NCI-H1105 (cell line): ENCODE measurements around the gene TIMP3.

ENCODE experiments used
- DNase-seq: peaks from one replicate; lab custom pipeline; 2025; lab: John Stamatoyannopoulos, UW

TIMP3 gene

DNA sequence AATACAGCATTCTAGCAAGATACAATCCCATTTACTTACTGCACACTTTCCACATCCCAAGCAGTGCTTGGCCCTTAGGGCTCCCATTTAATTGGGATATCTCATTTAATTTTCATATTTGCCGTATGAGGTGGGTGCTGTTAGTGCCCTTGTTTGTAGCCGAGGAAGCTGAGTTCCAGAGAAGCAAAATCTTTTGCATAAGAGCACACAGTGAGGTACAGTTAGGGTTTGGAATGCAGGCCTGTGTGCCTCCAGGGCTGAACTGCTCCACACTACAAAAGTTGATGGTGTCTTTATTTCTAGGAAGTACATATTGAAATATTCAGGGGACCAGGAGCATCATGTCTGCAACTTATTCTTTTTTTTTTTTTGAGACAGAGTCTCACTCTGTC is 15.5 kb upstream of the TIMP3 start:
- no peak for DNase-seq

DNA sequence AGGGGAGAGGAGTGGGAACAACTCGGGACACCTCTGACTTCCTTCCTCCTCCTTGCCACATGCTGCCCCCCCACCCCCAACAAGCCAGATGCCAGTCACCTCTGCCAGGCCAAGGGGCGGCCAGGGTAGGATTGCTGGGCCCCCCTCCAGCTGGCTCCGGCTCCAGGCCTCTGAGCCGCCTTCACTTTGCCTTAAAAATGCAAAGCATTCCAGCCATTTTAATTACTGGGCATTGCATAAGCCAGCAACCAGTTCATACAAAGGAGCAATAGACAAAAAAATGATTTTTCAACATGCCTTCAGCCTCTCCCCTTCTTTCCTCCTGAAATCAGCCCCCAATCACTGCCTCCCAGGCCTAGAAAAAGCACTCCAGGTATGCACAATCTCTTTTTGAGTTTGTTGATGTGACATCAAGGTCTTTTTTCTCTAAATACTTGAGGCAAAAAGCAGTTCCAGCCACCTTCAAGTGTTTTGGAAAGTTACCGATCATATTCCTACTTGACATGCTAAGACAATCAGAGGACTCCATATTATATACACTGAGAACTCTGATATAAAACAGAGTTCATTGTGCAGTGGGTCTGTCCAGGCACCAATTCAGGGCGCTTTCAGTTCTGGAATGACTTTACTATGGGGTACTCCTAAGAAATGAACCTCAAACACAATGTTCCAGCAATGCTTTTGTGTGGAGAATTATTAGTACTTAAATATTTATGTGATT is 12.4 kb upstream of the TIMP3 start:
- no peak for DNase-seq

DNA sequence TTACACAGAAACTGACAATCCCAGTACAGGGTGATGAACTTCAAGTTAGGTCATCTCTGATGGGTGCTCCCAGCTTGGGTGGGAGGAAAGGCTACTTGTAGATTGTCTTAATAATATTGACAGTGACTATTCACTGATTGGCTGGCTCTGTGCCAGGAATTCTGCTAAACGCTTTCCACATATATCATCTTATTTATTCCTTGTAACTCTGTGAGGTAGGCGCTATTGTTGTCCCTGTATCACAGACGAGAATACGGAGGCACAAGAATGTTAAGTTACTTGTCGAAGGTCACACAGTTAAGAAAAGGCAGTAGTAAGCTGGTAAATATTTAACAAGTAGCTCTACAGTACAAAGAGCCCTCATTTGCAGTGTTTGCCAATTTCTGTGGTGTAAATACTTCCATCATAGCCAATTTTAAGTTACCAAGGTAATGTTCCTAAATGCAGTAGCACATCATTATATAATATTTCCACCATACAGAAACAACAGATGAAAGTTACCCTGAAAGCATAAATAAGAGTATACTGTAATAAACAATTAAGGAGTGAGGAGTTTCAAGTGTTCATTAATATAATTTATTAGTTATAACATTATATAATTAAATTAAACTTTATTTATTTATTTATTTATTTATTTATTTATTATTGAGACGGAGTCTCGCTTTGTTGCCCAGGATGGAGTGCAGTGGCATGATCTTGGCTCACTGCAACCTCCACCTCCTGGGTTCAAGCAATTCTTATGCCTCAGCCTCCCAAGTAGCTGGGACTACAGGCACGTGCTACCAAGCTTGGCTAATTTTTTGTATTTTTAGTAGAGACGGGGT is 11.5 kb upstream of the TIMP3 start:
- no peak for DNase-seq

- DNase-seq, result no peak
Observed at GRCh38 chr22:32791056-32791455, 10.4 kb upstream of the TIMP3 start.

DNA sequence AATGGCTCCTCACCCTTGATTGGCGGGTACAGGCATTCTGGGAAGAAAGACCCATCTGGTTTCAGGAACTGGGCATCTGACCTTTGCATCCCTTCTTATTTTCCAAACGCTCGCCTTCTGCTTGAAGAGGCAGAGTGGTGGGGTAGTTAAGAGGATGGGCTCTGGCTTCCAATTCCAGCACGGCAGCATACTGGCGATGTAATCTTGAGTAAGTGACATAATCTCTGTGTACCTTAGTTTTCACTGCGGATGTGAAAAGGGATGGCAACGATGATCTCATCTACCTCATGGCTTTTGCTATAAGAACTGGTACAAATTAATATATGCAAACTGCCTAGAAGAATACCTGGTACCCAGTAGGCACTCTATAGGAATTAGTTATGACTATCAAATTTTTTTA is 10.0 kb upstream of the TIMP3 start:
- DNase-seq, result no peak

DNA sequence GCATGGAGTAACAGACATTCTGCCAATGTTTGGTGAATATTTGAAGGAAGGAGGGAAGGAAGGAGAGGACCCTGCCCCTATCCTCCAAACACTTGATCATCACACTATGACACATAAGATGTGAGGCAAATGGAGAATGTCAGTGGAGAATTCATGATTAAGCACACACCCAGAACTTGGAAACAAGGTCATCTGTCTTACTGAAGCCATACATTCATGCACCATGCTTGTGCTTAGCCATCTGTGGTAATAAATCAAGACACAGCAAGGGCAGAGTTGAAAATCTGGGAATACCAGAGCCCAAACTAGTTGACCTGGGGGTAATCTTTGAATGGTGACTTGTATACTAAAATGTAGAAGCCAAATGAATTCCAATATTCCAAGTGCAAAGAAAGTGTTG is 7.9 kb upstream of the TIMP3 start:
- DNase-seq, result no peak

DNA sequence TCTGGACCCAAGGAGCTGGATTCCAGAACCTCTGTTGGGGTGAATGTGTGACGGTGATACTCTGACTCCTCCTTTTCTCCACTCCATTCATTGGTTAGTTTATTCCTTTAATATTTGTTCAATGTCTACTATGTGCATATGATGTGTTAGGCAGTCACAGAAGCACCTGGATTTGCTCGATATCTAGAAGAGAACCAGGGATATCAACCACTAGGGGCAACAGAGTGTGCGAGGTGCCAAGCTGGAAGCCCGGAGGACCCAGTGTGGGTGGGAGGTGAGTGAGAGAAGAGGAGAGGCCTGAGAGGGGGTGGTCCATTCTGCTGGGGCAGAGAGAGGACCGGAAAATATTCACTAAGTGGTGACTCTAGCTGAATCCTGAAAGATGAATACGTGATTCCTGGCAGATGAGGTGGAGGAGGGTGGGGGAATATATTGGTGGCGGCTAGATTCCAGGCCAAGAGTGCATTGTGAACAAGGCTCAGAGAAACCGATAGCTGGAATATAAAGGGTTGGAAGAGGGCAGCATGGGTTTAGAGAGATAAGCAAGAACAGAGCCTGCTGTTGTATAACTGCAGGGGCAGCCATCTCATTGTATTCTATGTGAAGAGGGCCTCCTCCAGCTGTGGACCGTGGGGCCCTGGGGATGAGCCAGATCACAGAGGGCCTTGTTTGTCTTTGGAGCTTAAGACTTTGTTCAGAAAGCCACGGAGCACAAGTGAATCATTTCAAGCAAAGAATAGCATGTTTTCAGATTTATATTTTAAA is 6.9 kb upstream of the TIMP3 start:
- DNase-seq, result no peak

DNA sequence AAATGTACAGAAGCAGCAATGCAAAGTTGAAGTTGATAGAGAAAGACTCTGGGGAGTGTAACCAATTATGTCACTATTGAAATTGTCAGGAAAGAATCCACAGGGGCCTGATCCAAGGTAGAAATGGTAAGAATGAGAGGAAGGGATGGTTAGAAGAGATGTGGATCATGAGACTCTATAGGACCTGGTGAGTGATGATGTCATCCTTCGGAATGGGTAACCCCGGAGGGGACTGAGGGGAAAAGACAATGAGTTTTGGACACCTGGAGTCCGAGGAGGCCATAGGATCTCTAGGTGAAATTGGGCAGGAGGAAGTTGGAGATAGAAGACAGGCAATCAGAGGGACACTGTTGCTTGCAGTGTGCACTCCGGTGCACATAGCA is 6.3 kb upstream of the TIMP3 start:
- no peak for DNase-seq

DNA sequence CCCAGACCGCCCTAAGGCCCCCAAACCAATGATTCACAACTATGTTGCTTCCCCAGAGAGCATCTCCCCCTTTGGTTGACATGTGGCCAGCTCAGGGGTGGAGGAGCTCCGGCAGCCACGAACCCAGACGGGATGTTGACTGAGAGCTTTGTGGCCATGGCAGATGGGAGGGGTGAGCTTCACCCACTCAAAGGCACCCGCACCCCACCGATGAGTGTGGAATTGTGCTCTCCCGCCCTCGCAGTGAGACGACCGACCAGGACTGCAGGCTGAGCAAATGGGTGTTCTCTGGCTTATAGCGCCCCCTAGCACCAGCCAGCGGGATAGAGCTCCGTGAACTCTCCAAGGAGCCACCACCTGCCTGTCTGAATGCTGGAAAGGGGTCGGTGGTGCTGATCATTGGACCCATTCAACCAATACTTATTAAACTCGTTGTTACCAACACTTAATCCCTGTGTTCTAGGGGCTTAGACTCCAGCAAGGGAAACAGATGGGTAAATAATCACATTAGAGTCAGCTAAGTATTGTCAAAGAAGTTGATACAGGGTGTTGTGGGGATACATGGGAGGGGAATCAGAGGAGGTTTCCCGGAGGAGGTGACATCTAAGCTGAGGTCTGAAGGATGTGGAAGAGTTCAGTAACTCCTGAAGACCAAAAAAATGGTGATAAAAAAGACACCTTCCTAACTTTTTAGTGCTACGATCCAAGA is 4.5 kb upstream of the TIMP3 start:
- peak; percentile 28 for DNase-seq

GRCh38 chr22:32799496-32799895 is 2.0 kb upstream of the TIMP3 start:
- no peak for DNase-seq

GRCh38 chr22:32800158-32800882 is 1.2 kb upstream of the TIMP3 start:
- DNase-seq, result no peak

DNA sequence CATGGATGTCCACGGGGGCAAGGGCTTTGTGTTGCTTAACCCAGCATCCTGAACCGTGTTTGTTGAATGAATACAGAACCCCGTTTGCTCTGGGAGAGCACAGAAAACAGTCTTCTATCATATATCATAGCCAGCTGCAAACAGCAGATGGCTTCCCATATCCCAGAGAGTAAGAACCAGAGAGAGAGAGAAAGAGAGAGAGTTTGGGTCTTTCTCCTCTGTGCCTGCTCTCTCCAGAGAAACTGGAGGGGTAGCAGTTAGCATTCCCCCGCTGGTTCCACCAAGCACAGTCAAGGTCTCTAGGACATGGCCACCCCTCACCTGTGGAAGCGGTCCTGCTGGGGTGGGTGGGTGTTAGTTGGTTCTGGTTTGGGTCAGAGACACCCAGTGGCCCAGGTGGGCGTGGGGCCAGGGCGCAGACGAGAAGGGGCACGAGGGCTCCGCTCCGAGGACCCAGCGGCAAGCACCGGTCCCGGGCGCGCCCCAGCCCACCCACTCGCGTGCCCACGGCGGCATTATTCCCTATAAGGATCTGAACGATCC is 440 bp upstream of the TIMP3 start:
- DNase-seq, result no peak

DNA sequence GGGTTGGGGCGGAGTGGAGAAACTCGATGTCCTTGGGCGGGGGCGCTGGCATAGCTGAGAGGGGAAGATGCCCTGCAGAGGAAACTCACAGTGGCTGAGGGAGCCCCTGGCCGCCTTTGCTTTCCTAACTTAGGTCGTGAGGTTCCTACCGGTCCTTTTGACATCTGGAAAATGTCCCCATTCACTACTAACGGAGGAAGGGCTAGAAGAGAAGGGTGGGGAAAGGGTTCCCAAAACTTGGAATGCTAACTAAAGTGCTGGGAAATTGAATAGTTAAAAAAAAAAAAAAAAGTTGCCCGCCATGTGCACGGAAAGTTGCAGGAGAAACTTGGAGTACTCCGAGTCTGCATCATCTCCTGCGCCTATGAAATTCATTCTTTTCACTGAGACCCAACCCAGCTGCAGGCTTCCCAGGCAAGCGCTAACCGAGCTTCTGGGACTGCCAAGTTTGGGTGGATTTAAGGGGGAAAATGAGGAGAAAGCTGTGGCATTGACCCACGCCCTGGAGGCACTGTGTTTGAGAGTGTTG is 796 bp downstream of the TIMP3 start:
- no peak for DNase-seq

DNA sequence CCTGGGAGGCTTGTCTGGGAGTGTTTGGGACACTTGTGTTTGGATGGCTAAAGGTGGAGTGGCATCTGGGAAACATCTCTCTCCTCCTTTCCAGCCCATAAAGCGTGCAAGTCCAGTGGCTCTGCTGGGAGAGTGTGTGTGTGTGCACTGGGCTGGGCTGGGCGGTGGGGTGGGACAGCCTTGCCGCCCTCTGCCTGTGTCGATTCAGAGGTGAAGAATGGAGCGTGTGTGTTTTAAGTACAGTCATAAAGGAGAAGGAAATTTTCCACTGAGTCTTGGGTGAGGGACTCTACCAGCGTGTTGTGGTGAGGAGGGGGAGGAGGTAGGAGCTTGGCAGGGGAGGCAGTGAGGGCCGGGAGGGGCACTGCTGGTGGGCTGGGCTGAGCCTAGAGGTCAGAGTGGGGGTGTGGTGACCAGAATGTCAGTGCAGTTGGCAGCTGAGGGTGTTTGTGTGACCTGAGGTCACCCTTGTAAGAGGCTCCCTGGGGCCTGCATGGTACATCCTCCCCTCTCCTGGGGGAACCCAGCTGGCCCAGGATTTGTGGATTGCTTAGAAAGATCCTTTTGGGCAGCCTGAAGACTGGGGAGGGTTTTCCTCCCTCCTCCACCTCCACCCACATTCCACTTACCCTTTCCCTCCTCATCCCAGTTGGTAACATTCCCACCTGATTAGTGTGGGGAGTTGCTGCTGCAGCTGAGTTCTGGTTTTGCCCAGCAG is 1.7 kb downstream of the TIMP3 start:
- no peak for DNase-seq

DNA sequence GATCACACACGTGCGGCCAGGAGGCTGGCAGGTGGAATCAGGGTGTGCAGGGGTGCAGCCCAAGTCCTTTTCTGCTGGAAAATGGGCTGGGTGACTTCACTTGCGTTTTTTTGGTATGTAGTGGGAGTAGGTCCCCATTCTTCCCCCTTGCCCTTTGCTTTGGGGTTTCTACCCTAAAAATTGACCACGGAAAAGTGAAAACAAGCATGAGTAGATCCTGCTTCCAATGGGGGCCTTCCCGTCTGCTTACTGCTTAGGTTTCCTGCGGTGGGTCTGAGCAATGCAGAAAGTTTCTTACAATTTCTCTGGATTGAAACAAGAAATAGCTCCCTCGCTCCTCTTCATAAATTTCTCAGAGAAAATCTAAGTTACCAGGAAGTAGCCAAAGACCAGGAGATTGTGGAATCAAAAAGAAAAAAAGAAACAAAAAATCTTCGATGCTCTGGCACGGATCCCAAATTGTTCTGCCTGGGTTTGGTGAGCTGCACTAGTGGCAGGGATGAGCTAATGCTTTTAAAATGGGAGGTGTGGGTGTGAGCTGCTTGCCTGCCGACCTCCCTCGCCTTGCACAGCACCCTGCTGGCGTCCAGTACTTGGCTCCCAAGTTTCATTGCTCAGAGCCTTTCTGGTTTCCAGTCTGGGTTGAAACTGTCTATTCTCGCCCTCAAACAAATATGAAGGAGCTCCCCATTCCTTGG is 2.4 kb downstream of the TIMP3 start:
- DNase-seq, result no peak

- DNase-seq, result no peak
Observed at GRCh38 chr22:32804531-32805360, 3.2 kb downstream of the TIMP3 start.

GRCh38 chr22:32805361-32805881 is 3.9 kb downstream of the TIMP3 start:
- DNase-seq, result no peak

DNA sequence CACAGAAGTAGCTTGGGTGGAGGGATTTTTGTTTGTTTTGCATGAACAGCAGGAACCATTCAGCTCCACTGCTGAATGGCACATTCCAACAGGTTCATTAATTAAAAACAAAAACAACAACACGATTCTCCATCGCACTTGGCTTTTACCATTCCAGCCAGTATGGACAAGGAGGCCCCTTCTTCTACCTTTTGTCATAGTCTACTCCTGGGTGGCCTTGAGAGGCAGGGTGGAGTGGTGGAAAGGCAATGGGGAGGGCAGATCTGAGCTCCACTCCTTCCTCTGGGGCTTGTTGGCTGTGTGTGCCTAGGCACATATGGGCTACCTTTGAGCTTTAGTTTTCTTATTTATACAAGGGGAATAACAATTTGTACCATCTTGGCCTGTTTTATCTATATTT is 4.8 kb downstream of the TIMP3 start:
- no peak for DNase-seq

DNA sequence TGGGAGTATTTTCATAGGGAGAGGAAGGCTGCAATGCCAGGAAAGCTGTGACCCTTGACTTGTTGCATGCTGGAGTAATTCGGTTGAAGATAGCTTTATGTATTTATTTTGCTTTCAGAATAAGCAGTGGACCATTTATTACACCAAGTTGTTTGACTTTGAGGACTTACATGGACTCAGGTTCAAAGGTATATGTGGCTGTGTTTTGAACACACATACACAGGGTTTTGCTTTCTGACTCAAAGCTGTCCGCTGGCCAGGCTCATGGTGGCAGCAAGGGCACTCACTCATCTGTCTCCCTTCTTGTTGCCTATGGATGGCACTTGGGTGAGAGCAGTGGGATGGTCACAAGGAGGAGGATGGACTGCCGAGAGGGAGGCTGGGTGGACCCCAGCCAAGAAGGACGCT is 6.5 kb downstream of the TIMP3 start:
- no peak for DNase-seq
